Stimulated activated CD8-positive, alpha-beta memory T cell treated with anti-CD3 and anti-CD28 coated beads, Interleukin-12 subunit alpha, Interleukin-12 subunit beta, amount 100 ng/mL, for 1 hour (primary cell): ENCODE results near the gene PARN.
"Not testable (repeated sequence)": the region's sequence is repeated elsewhere in the genome, so short reads cannot be mapped to it uniquely, and the experiment has no call there.

Source experiments
- DNase-seq: peaks from one replicate; pipeline ENCODE4 v3.0.0-alpha.2; 2020; ENCODE audit warnings: low read depth

Gene PARN

GRCh38 chr16:14472357-14472756, 157.7 kb downstream of the PARN start:
- no peak for DNase-seq

- DNase-seq = no peak
Measured at GRCh38 chr16:14470788-14471187, 159.3 kb downstream of the PARN start.

GRCh38 chr16:14465799-14466198, 164.3 kb downstream of the PARN start:
- DNase-seq = no peak

GRCh38 chr16:14464796-14465195, 165.3 kb downstream of the PARN start:
- DNase-seq = no peak

- DNase-seq = no peak
Measured at GRCh38 chr16:14464192-14464591, 165.9 kb downstream of the PARN start.

GRCh38 chr16:14462811-14463210, 167.2 kb downstream of the PARN start:
- DNase-seq = no peak

GRCh38 chr16:14460726-14461125, 169.3 kb downstream of the PARN start:
- no peak for DNase-seq

- DNase-seq = no peak
Measured at GRCh38 chr16:14458576-14458975, 171.5 kb downstream of the PARN start.

- no peak for DNase-seq
Measured at GRCh38 chr16:14456793-14457481, 173.1 kb downstream of the PARN start.

- DNase-seq = no peak
Measured at GRCh38 chr16:14455573-14455972, 174.5 kb downstream of the PARN start.

- DNase-seq = no peak
Measured at GRCh38 chr16:14454391-14454790, 175.7 kb downstream of the PARN start.

GRCh38 chr16:14452066-14452465, 178.0 kb downstream of the PARN start:
- DNase-seq = no peak

- DNase-seq = no peak
Measured at GRCh38 chr16:14450846-14451245, 179.2 kb downstream of the PARN start.

GRCh38 chr16:14449790-14450480, 180.1 kb downstream of the PARN start:
- DNase-seq = no peak

GRCh38 chr16:14449334-14449733, 180.7 kb downstream of the PARN start:
- DNase-seq = no peak

GRCh38 chr16:14448879-14449278, 181.2 kb downstream of the PARN start:
- DNase-seq = no peak

- DNase-seq = no peak
Measured at GRCh38 chr16:14447783-14448182, 182.3 kb downstream of the PARN start.

- no peak for DNase-seq
Measured at GRCh38 chr16:14446796-14447195, 183.3 kb downstream of the PARN start.

- no peak for DNase-seq
Measured at GRCh38 chr16:14445937-14446715, 183.9 kb downstream of the PARN start.

GRCh38 chr16:14444979-14445810, 184.9 kb downstream of the PARN start:
- no peak for DNase-seq

- not testable (repeated sequence) for DNase-seq
Measured at GRCh38 chr16:14441533-14441932, 188.5 kb downstream of the PARN start.

- no peak for DNase-seq
Measured at GRCh38 chr16:14438256-14438655, 191.8 kb downstream of the PARN start.
